DMS53 (cell line): ENCODE results near the gene AHCYL2.
A peak's percentile ranks its signal among the peaks of the same experiment; 100 is the strongest.
"Not testable (repeated sequence)": the region's sequence is repeated elsewhere in the genome, so short reads cannot be mapped to it uniquely, and the experiment has no call there.

ENCODE experiments used
- DNase-seq: peaks from one replicate; lab custom pipeline; 2025; lab: John Stamatoyannopoulos, UW

The AHCYL2 gene

DNA sequence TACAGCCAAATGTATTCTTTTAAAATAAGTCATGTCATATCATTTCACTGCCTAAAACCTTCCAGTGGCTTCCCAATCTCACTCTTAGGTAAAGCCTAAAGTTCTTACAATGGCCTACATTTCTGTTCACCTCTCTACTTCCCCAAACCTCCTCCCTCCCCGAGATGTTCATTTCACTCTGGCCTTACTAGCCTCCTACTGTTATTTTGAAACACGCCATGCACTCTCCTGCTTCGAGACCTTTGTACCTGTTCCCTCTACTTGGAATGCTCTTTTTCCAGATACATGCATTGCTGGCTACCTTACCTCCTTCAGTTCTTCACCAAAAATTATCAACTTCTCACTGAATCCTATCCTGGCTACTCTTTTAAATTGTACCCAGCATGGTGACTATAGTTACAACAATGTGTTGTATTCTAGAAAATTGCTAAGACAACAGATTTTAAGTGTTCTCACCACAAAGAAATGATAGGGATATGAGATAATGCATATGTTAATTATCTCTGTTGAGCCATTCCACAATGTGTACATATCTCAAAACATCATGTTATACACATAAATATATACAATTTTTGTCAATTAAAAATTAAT, 158.8 kb downstream of the AHCYL2 start:
- DNase-seq: no peak

DNA sequence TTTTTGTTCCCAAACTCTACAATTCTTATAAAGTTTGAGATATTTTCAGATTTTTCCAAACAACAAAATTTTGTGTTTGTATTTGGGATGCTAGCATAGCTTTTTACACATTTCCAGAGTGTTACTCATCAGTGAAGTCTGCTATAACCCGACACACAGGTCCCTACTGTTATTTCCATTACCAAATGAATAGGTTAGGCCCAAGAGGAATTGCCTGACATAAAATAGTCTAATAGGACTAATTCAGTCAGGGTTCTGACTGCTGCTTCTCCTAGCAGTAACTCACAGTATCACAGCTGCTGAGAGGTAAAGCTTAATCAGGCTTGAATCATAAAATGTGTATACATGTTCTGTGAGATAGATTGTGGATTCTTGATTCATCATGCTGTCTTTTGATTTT, 160.3 kb downstream of the AHCYL2 start:
- DNase-seq: no peak

DNA sequence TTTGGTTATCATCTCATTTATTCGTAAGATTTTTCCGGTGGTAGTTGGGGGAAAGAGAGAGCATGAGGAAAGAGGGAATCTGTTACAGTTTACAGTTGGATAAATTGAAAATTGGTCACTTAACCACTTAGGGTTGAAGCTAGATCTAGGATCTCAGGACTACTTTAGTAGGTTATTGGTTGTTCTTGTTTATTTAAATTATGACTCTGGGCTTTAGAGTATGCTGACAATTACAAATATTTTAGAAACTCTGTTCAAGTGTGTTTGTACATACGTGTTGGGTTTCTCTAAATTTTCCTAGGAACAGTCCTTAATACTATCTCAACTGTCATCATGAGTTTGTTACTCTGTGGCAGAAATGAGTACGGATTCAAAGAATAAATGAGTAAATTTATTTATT, 160.8 kb downstream of the AHCYL2 start:
- no peak for DNase-seq

DNA sequence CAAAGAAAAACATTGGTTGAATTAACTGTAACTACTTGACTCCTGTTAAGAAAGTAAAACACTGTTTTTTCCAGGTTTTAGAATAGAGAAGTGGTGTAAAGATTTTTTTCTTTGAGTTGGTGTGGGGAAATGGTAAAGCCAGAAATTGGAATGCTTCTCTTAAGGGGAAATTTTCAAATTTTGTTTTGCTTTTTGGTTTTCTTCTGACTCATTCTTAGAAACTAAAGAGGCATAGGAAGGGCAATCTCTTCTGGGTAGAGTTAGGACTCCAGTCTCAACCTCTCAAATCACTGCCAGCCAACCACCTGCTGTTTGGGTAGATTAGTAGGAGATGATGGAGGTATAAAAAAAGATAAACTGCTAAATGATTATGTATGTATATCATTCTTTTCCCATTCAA, 161.7 kb downstream of the AHCYL2 start:
- no peak for DNase-seq

DNA sequence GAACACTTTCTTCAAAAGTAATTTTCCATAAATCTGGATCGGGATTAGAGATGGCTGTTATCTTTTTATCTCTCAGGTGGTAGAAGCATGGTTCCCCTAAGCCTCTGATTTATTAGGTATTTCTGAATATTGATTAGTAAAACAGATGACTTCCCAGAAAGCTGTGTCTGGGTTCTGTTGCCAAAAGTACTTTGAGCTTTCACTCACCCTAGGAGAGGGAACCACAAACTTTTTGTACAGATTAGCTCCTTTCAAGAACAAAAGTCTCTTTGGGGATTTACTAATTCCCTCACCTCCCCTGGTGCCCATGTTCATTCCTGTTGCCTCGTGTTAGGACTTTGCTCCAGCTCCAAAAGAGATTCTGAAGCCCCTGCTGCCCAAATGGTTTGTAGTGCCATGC, 162.7 kb downstream of the AHCYL2 start:
- no peak for DNase-seq

DNA sequence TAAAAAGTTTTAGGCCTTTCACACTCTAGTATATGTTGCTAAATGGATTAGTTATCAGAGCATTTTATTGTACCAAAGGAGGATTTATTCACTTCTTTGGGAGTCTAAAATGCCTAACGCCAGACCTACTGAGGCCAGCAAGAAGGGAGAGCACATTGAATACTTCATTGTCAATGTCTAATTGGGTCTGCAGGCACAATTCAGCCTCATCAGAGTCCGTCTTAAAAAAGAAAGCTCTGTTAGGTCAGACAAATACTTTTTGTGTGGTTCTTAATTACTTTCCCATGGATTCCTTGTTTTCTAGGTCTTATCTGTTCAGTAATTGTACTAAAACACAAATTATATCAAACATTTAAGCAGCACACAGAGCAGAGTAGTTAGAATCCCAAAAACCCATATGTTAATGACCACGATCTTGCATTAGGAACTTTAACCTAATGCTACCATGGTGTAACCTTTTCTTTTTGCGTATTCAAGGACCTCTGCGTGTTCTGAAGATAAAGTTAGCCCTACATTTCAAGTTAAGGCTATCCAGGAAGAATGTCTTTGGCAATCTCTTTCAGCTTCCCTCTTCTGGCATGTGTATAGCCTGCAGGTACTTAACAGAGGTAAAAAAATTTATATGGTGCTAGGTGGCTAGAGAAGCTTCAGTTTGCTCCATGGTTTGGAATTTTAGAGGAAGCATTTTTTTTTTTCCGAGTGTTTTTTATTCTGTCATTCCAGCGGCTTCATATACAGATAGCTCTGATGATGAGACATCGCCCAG, 163.7 kb downstream of the AHCYL2 start:
- no peak for DNase-seq

DNA sequence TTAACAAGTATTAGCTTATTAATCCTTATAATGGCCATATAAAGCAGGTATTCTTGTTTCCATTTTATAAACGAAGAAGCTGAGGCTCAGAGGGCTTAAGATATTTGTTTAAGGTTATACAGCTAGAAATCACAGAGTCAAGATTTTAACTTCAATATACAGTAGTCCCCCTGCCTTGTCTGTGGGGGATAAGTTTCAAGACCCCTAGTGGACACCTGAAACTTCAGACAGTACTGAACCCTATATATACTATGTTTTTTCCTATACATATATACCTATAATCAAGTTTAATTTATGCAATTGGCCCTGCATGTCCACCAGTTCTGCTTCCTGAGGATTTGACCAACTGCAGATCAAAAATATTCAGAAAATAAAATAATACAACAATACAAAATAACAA, 165.0 kb downstream of the AHCYL2 start:
- DNase-seq: no peak

DNA sequence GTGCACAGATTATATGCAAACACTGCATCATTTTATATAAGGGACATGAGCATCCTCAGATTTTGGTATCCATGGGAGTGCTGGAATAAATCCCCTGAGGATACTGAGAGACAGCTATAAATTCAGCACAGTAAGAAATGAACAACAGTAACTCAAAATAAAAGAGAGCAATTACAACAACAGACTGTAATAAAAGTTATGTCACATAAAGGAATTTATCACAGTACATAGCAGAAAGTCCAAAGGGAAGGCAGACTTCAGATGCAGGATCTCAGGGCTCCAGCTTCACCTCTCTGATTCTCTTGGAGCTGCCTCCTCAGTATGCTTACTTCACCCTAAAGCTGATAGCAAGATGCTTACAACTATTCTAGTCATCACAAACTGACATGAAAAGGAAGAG, 165.5 kb downstream of the AHCYL2 start:
- no peak for DNase-seq

DNA sequence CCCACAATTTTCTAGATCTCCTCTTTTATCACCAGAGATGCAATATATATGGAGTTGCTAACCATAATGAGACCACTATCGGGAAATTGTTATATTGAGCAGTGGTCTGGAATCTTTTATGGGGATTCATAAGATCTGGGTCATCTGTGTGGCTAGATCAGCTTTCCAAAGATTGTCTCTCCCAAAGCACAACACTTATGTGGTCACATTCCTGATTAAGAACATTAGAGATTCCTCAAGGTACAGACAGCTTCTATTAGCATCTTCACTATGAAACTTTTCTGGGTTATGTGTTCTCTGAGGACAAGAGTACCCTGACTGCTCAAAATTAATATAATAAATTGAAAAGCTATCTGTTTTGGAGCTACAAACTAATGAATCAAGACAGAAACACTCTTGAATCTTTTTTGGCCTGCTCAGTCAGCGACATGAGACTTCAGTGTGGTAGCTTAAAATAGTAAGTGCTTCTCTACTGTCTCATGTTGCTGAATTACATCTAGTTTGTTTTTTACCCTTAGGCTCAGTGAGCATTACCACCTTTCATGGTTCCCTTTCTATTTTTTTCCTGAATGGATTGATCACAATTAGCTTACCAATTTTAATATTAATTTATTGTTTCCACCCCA, 166.8 kb downstream of the AHCYL2 start:
- no peak for DNase-seq

DNA sequence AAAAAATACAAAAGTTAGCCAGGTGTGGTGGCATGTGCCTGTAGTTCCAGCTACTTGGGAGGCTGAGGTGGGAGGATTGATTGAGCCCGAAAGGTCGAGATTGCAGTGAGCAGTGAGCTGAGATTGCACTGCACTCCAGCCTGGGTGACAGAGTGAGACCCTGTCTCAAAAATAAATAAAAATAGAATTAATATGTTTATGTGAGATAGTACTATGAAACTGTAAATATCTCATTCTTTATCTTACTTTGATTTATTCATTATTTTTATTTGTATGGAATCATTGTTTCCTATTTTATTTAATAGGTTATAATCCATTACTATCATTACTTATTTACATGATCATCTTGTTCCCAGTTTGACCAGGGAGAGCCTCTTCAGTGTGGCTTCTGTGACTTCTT, 168.4 kb downstream of the AHCYL2 start:
- no peak for DNase-seq

DNA sequence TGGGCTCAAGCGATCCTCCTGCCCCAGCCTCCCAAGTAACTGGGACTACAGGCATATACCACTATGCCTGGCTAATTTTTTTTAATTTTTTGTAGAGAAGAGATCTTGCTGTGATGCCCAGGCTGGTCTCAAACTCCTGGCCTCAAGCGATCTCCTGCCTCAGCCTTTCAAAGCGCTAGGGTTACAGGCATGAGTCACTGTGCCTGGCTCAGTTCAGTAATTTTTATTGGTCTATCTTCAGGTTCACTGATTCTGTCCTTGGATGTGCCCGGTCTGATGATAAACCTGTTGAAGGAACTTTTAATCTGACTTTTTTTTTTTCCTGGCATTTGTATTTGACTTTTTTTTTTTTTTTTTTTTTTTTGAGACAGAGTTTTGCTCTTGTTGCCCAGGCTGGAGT, 169.3 kb downstream of the AHCYL2 start:
- no peak for DNase-seq

DNA sequence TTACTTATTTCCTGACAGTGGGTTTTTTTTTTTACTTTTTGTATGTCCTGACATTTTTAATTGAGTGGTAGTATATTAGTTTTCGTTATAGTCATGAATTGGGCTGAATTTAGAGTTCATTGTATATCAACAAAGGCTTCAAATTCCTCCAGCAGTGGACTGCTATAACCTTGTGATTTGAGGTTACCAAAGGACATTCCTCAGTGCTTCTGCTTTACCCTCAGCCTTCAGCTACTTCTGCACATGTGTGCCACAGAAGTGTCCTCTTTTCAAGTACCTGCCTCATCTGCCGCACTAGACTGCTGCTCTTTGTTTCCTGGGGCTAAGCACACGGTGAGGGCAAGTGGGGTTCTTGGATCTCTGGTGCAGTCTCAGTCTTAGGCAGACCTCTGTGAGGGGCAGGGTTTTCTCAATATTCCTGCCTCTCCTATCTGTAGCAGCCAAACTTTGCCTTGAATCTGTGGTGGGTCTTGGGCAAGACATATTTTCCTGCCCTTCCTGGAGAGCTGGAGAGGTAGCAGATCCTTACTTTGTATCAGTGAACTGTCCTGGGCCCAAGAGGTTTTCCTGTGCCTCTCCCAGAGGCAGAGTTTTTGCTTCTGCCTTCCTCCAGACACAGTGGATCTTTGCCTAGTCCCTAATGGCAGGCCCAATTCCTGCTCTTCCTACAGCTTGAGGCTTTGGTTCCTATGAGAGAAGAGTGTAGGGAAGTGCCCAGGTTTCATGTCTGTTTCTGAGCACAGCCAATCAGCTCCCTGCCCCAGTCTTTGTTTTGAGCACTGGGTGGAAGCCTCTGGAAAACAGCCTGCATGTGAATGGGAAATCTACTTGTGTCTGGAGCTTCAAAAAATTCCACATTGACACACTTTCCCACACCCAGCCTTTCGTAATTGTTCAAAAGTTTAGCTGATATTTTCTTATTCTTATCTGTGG, 170.4 kb downstream of the AHCYL2 start:
- DNase-seq: no peak

DNA sequence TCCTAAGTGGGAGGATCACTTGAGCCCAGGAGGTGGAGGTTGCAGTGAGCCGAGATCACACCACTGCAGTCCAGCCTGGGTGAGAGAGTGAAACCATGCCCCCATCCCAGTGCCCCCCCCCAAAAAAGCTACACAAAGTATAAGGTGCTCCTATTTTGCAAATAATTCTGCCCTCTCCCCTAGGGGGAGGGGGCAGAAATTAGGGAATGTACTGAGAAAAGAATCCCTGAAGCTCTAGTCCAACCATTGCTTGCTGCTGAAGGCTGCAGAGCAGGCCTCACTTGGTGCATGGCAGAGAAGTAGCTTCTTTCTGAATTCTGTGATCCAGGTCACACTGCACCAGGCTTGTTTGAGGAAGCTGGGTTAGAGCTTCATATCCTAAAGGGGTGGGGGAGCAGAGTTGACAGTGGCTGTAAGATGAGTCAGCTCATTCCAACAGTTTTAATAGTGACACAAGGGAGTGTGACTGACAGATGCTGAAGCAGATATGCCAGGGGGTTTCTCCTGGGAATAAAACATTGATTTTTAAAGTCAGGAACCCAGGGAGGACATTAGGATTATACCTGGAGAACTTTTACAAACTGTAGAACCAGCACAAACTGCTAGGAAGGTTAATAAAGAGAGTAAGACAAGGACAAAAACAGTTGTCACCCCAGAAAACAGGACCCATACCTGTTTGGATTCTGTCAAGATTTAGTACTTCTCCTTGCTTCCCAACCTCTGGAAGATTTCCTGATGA, 176.6 kb downstream of the AHCYL2 start:
- peak; percentile 64 for DNase-seq

DNA sequence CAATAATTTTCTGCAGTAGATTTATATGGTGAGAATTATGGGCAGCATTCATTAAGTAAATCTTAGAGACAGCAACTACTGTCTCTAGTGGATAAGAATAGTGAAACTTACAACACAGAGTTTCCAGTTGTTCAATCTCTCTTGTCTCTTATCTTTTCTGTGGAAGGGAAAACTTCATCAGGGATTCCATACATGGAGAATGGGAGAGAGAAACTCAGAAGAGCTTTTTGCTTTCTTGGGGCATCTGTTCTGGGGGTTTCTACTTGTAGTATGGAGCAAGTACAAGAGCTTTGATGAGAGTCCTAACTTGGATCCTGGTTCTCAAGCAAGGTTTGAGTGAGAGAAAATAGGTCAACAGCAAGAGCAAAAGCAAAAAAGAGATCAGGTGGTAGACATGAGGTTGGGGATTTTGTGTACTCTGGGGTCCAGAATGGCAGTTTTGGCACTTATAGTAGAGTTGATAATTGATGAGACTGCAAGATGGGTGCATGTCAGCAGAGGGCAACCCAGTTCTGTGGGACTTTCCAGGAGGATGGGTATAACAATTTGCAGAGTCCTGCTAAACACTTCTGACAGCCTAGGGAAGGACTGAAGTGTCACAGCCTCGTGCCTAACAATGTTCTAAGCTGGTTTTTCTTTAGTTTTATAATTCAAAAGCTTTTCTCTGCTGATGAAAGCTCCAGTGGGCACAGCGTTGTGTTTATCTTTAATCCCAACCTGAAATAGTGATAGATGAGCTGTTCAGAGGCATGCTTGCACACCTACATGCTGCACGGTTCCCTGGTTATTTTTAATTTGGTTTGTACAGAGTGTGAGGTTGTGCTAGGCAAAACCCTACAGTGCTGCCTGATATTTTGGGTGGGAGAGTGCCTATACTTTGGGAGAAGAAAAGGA, 177.4 kb downstream of the AHCYL2 start:
- peak; percentile 33 for DNase-seq

DNA sequence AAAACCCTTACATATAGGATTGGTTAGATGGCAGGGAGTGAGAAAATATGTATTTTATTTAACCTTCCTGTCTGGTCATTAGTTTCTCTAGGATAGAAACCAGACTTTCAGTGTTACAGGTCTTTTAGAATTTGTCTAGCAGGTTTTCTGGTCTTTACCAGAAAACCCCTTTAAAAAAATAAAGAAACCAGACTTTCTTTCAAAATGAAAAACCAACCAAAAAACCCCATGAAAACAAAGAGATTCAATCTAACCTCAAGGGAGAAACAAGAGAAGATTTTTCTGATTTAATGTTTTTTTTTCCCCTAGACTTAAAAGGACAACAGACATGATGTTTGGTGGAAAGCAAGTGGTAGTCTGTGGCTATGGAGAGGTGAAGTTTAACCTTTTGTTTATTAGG, 180.7 kb downstream of the AHCYL2 start:
- DNase-seq: no peak

DNA sequence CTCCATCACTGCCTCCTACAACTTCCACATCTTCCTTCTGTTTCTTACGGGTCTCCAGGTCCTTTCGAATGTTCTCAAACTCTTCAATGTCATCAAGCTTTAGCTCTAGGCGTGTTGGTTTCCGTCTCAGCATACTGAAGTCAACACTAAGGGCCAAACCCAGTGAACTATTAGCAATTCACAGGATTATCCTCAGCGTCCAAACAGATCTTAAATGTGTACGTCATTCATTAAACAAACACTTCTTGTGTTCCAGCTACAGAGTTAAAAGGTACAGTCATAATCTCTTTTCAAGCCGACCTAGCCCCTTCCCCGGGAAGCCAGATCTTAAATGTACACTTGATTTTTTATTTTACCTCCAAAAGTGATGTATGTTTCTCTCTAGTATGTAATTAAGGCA, 185.4 kb downstream of the AHCYL2 start:
- not testable (repeated sequence) for DNase-seq

DNA sequence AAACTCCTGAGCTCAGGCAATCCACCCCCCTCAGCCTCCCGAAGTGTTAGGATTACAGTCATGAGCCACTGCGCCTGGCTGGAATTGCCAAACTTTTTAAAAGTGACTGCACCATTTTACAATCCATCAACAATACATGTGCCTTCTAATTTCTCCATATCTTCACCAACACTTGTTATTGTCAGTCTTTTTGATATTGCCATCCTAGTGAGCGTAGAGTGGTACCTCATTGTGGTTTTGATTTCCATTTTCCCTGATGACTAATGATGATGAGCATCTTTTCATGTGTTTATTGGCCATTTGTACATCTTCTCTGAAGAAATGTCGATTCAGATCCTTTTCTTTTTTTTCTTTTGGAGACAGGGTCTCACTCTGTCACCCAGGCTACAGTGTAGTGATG, 187.7 kb downstream of the AHCYL2 start:
- no peak for DNase-seq

DNA sequence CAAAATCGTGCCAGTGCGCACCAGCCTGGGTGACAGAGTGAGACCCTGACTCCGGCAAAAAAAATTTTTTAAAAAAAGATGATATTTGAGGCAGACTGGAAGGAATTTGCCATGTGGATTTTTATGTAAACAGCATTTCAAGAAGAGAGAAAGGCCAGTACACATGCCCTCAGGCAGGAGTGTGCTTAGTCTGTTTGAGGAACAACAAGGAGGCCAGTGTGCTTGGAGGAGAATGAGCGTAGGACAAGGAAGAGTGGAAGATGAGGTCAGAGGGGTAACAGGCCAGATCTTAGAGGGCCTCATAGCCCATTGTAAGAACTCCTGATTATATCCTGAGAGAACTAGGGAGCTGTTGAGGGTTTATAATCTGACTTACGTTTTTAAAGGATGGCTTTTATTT, 192.2 kb downstream of the AHCYL2 start:
- no peak for DNase-seq

DNA sequence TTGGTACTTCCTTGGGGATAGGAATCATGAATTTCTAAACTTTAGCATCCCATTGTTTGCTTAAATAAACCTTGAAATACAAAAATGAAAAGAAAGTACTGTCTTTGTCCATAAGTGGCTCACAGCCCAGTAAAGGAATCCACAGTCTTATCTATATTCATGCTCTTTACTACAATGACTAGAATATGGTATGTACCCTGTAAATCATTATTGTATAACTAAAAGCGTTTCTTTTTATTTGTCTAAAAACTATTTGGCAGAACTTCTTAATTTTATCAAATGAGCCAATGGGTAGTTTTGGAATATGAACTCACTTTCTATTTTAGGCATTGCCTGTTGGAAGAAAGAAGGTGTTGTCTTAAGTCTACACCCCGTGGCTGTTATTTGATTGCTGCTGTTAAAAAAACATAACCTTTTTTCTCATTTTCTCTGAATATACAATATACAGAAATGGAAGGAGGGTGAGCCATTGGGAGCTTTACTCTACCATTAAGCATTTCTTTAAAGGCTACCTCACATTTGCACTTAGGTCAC, 197.0 kb downstream of the AHCYL2 start:
- DNase-seq: no peak

DNA sequence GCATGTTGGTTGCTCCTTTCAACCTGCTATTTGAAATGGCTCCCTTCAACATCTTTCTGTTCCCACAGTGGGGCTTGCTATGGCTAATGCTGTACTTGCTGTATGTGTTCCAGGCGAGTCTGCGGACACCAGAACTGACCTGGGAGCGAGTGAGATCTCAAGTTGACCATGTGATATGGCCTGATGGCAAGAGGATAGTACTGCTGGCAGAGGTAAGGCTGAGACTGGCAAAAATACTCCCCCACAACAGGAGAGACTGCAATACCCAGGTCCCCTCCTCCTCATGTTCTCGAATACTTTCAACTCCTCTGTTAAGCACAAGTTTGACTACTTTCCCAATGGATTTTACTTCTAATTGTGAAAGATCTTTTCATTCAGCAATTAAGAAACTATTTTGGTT, 197.9 kb downstream of the AHCYL2 start:
- no peak for DNase-seq
